NCI-H460 (cell line): ENCODE measurements around the gene TP53BP2. TPM values are rescaled to one million over a fixed set of nuclear protein-coding genes. Genes with fewer than 3 reads are reported as not detected.
"Not testable (repeated sequence)": the region's sequence is repeated elsewhere in the genome, so short reads cannot be mapped to it uniquely, and the experiment has no call there.

ENCODE experiments used
- DNase-seq: peaks from one replicate; pipeline ENCODE4 v3.0.0-alpha.2; 2016; ENCODE audit warnings: low read depth; ENCODE audit errors: extremely low read depth
- polyA plus RNA-seq: library from polyadenylated mRNA; depleted of rRNA; stranded (reverse); fragments of >200 nt; gene quantifications from 2 replicates; pipeline ENCODE4 v1.2.3, GENCODE V29; 2014; cell fraction: nucleus; rRNA removed
- total RNA-seq: library from RNA; depleted of rRNA; stranded (reverse); fragments of >200 nt; shearing (Covaris generic); gene quantifications from 2 replicates; pipeline ENCODE4 v1.2.3, GENCODE V29; 2014; rRNA removed

Gene TP53BP2, protein sequence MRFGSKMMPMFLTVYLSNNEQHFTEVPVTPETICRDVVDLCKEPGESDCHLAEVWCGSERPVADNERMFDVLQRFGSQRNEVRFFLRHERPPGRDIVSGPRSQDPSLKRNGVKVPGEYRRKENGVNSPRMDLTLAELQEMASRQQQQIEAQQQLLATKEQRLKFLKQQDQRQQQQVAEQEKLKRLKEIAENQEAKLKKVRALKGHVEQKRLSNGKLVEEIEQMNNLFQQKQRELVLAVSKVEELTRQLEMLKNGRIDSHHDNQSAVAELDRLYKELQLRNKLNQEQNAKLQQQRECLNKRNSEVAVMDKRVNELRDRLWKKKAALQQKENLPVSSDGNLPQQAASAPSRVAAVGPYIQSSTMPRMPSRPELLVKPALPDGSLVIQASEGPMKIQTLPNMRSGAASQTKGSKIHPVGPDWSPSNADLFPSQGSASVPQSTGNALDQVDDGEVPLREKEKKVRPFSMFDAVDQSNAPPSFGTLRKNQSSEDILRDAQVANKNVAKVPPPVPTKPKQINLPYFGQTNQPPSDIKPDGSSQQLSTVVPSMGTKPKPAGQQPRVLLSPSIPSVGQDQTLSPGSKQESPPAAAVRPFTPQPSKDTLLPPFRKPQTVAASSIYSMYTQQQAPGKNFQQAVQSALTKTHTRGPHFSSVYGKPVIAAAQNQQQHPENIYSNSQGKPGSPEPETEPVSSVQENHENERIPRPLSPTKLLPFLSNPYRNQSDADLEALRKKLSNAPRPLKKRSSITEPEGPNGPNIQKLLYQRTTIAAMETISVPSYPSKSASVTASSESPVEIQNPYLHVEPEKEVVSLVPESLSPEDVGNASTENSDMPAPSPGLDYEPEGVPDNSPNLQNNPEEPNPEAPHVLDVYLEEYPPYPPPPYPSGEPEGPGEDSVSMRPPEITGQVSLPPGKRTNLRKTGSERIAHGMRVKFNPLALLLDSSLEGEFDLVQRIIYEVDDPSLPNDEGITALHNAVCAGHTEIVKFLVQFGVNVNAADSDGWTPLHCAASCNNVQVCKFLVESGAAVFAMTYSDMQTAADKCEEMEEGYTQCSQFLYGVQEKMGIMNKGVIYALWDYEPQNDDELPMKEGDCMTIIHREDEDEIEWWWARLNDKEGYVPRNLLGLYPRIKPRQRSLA
- total RNA-seq: 27.0 and 27.2 TPM in 2 replicates
- polyA plus RNA-seq: 15.1 and 18.2 TPM in 2 replicates

DNA sequence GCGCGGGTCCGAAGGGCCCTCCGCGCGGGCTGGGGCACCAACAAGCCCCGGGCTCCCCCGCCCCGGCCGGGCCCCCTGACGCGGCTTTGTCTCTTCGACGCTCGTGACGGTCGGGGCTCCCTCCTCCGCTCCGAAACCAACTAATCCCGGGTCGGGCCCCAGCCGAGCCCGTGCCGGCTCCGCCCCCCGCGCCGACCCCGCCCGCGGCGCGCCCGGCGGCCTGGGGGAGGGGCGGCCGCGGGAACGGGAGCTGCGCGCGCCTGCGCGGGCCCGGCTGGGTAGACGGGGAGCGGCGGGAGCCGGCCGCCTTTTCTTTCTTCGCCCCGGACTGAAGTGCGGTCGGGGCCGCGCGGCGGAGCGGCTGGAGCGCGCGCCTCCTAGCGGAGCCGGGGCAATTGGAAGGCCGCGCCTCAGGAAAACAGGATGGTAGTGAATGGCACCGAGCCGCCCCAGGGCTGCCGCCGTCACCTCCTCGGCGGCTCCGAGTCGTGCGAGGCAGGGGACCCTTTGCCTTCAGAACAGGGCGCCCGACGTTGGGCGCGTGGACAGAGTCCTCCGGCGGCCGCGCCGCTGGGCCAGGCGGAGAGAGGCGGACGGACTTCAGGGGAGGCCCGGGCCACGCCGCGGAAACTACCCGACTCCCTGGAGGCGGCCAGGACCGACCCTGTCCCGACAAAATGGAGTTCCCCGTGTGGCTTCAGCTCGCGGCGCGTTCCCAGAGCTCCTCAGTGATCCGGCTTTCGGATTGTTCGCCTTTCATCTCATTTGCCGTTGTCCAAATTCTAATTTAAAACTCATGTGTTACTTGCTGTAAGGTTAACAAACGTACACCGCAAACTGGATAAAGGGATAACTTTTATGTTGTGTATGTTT, at the start of gene TP53BP2:
Gene TP53BP2 (minus strand): TSS at position 138 of the 873 bp plus-strand sequence. CDS start 267 bp downstream, outside the sequence.
- DNase-seq: peak; percentile 91

- not testable (repeated sequence) for DNase-seq
Observed at GRCh38 chr1:223890494-223890893, 44.7 kb upstream of the TP53BP2 start.

- DNase-seq: not testable (repeated sequence)
Observed at GRCh38 chr1:223889319-223889718, 43.6 kb upstream of the TP53BP2 start.

DNA sequence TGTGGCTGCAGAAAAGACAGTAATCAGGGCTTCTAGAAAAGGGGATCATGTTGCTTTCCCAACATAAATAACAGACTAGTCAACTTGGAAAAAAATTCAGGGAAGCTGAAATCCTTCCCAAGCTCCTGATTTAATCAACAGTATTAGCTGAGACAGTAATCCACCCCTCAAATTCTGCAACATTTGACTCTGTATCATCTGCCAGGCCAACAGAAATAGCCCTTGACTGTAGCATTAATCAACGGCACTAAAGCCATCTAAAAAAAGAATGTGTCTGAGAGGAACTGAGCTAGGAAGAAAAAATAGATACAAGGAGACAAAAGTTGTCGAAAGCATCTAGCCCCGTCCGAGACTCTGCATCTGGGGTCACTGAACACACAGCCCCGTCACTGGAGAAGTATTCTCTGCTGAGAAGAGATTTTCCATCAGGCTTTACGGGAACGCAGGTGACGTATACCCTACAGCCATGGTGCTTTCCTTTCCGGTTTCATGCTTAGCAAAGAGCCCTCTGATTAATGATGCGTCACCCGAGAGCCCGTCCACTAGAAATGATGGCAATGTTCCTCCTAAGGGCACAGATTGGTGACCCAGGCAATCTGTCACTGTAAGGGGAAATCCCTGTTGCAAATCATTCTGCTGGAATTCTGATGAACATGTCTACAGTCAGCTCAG, 42.1 kb upstream of the TP53BP2 start:
- peak; percentile 90 for DNase-seq

DNA sequence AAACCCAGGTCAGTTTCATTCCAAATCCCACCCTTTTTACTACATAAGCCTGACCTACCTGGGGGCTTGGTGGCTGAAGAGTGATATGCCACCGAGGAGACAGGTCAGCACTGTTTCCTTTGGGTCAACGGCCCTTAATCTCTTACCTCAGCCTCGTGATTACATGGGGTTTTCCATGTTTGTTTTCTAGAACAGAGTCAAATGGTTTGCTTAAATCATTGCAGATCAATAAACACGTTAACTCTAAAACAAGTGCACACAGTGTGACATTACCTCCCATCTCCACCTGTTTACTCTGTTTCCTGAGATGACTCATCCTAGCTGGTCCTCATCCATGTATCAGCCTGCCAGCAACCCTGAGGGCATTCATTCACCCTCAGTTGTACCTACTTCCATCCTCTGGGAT, 40.8 kb upstream of the TP53BP2 start:
- DNase-seq: peak; percentile 6

GRCh38 chr1:223885614-223886013, 39.9 kb upstream of the TP53BP2 start:
- no peak for DNase-seq

DNA sequence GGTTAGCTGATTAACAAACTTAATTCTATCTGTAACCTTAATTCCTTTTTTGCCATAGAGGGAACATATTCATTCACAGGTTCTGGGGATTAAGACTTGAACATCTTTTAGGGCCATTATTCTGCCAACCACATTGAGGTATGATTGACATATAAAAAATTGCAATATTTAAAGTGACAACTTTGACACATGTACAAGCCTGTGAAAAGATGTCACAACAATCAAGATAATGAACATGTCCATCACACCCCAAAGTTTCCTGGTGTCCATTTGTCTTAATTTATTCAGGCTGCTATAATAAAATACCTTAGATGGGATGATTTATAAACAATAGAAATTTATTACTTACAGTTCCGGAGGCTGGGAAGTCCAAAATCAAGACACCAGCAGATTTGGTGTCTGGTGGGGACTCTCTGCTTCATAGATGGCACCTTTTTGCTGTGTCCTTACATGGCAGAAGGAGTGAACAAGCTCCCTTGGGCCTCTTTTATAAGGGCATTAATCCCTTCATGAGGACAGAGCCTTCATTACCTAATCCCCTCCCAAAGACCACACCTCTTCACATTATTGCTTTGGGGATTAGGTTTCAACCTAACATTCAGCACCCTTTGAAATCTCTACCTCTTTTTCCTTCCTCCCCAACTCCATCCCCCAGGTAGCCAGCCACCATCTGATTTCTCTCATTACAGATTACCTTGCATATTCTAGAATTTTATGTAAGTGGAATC, 33.0 kb upstream of the TP53BP2 start:
- no peak for DNase-seq

DNA sequence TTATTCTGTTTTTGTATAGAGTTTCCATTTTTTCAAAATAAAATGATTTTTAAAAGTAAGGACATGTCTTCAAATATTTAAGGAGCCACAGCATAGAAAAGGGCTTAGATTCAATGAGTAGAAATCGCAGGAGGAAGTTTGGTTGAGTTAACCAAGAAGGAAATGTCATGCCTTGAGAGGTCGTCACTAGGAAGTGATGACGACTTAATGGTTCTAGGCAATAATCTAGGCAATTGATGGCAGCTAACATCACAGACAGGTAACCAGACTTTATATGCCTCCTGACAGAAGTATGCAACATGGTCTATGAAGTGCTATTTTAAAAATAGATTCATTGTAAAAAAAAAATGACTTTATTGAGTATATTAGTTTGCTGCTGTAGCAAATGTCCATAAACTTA, 32.1 kb upstream of the TP53BP2 start:
- DNase-seq: no peak

- DNase-seq: no peak
Observed at GRCh38 chr1:223876590-223876989, 30.8 kb upstream of the TP53BP2 start.

DNA sequence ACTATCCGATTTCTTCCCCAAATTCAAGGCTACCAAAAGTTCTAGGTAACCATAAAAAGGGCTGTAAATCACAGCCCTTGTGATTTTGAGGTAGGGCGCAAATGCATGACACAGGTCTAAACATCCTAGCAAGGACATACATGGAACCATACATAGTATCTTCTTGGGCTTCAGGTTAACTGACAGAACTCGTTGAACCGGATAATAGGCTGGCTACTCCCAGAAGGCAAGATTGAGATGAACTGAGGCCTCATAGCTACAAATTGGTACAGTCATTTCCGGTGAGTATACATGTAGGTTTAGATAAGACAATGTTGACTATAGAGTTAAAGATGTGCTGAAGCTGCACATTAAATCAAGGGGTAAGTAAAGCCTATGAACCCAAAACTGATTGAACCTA, 27.3 kb upstream of the TP53BP2 start:
- no peak for DNase-seq

GRCh38 chr1:223872308-223872901, 26.7 kb upstream of the TP53BP2 start:
- DNase-seq: no peak

DNA sequence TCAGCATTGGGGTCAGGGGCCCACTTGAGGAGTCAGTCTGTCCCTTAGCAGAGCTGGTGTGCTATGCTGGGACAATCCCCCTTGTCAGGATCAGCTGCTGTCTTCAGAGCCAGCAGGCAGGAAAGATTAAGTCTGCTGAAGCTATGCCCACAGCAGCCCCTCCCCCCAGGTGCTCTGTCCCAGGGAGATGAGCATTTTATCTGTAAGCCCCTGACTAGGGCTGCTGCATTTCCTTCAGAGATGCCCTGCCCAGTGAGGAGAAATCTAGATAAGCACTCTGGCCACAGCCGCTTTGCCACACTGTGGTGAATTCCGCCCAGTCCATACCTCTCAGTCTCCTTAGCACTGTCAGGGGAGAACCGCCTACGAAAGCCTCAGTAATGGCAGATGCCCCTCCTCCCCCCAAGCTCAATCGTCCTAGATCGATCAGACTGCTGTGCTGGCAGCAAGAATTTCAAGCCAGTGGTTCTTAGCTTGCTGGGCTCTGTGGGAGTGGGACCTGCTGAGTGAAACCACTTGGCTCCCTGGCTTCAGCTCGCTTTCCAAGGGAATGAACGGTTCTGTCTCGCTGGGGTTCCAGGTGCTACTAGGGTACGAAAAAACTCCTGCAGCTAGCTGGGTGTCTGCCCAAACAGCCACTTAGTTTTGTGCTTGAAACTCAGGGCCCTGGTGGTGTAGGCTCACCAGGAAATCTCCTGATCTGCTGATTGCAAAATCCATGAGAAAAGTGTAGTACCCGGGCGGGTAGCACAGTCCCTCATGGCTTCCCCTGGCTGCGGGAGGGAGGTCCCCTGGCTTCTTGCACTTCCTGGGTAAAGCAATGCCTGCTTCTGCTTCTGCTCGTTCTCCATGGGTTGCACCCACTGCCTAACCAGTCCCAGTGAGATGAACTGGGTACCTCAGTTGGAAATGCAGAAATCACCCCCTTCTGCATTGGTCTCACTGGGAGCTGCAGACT, 25.1 kb upstream of the TP53BP2 start:
- no peak for DNase-seq

- DNase-seq: not testable (repeated sequence)
Observed at GRCh38 chr1:223864599-223865368, 19.0 kb upstream of the TP53BP2 start.

DNA sequence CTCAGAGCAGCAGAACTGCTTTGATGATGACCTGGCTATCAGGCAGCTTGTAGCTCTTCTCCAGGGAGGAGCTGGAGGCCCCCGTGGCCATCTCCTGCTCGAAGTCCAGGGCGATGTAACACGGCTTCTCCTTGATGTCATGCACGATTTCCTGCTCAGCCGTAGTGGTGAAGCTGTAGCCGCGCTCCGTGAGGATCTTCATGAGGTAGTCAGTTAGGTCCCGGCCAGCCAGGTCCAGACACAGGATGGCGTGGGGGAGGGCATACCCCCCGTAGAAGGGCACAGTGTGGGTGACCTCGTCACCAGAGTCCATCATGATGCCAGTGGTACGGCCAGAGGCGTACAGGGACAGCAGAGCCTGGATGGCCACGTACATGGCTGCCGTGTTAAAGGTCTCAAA, 18.3 kb upstream of the TP53BP2 start:
- no peak for DNase-seq

- no peak for DNase-seq
Observed at GRCh38 chr1:223861904-223862303, 16.2 kb upstream of the TP53BP2 start.

DNA sequence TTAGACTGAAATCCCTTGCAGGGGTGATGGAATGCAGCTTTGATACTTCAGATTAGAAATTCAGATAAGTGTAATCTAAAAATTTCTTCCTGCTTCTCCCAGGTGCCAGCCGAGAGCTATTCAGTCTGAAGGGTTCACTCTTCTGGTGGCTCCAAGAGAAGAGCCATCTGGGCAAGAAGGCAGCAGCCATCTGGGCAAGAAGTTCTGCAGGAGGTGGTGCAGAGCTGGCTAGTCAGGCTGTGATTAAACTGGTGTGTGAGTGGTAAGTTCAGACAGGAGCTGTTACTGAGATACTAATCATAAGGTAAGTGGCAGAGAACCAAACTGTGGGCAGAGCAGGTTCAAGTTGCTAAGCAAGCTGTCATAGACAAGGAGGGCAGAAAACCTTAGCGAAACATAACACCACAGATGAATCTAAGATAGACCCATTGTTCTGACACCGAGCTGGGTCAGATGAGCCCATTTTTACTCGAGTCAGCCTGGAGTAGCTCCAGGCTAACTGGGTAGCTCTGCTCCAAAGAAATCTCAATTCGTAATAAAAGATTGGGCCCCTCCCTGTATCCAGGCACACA, 14.4 kb upstream of the TP53BP2 start:
- DNase-seq: no peak
